ENCODE results near the gene ADGRG2. TPM values are rescaled to one million over a fixed set of nuclear protein-coding genes. Genes with fewer than 3 reads are reported as not detected.

ADGRG2 gene
- total RNA-seq, 2 experiments from 2014 or later: not detected

GRCh38 chrX:19129694-19130093 lies 7.4 kb upstream of the ADGRG2 start:
- ChIA-PET CTCF (ENCODE audit: unreplicated experiment) (no interaction called here), POLR2A (no interaction called here)
- no peak overlapping the region for H3K27ac ChIP-seq (ENCODE audit: low read depth, low read length, poor library complexity, severe bottlenecking)
- no peak for DNase-seq (ENCODE audit: low spot score)
- H3K79me2 ChIP-seq (ENCODE audit: insufficient read depth, low read depth, low read length): no peaks in the 10 kb centered on the region
- TF ChIP-seq EZH2phosphoT487 (IDR thresholded peaks at IDR 0.05; ENCODE audit: borderline replicate concordance, low read depth, low read length): no peak
- no peak for TF ChIP-seq CTCF (conservative IDR thresholded peaks at IDR 0.05; ENCODE audit: low read length)
- H3K36me3 ChIP-seq (ENCODE audit: insufficient read depth, low read length): no peaks in the 10 kb centered on the region
- no peaks in the 10 kb centered on the region for H3K9me2 ChIP-seq (ENCODE audit: insufficient read depth, low read length)
- no peak overlapping the region for H2AFZ ChIP-seq (ENCODE audit: low read length)
- H3K9me3 ChIP-seq (ENCODE audit: low read length): no peaks in the 10 kb centered on the region
- H3K4me2 ChIP-seq (ENCODE audit: low read length): no peak overlapping the region
- H4K20me1 ChIP-seq (ENCODE audit: insufficient read depth, low read length): no peaks in the 10 kb centered on the region
- intact Hi-C loops (cut with micrococcal nuclease; ENCODE audit: unreplicated experiment): no loop called here
- BruUV-seq (replicated peaks): no TSS peak
- no peak overlapping the region for H3K4me3 ChIP-seq (ENCODE audit: low read depth, low read length, poor library complexity, severe bottlenecking)
- H3K4me1 ChIP-seq (ENCODE audit: insufficient read depth, low read length, poor library complexity, severe bottlenecking): no peaks in the 10 kb centered on the region

- H3K9me3 ChIP-seq (ENCODE audit: low read length): no peaks in the 10 kb centered on the region
- BruUV-seq (replicated peaks): no TSS peak
- H2AFZ ChIP-seq (ENCODE audit: low read length): no peak overlapping the region
- no peak overlapping the region for H3K27ac ChIP-seq (ENCODE audit: low read depth, low read length, poor library complexity, severe bottlenecking)
- ChIA-PET CTCF (ENCODE audit: unreplicated experiment) (no interaction called here), POLR2A (no interaction called here)
- H3K9me2 ChIP-seq (ENCODE audit: insufficient read depth, low read length): no peaks in the 10 kb centered on the region
- H3K4me3 ChIP-seq (ENCODE audit: low read depth, low read length, poor library complexity, severe bottlenecking): no peak overlapping the region
- H3K79me2 ChIP-seq (ENCODE audit: insufficient read depth, low read depth, low read length): no peaks in the 10 kb centered on the region
- H3K36me3 ChIP-seq (ENCODE audit: insufficient read depth, low read length): no peaks in the 10 kb centered on the region
- intact Hi-C loops (cut with micrococcal nuclease; ENCODE audit: unreplicated experiment): no loop called here
- H3K4me1 ChIP-seq (ENCODE audit: insufficient read depth, low read length, poor library complexity, severe bottlenecking): no peaks in the 10 kb centered on the region
- no peak for TF ChIP-seq CTCF (conservative IDR thresholded peaks at IDR 0.05; ENCODE audit: low read length)
- TF ChIP-seq EZH2phosphoT487 (IDR thresholded peaks at IDR 0.05; ENCODE audit: borderline replicate concordance, low read depth, low read length): no peak
- DNase-seq (ENCODE audit: low spot score): no peak
- H4K20me1 ChIP-seq (ENCODE audit: insufficient read depth, low read length): no peaks in the 10 kb centered on the region
- H3K4me2 ChIP-seq (ENCODE audit: low read length): no peak overlapping the region
Observed at GRCh38 chrX:19127649-19128168, 5.4 kb upstream of the ADGRG2 start.

GRCh38 chrX:19122641-19123009 lies 357 bp upstream of the ADGRG2 start:
- no peak for TF ChIP-seq EZH2phosphoT487 (IDR thresholded peaks at IDR 0.05; ENCODE audit: borderline replicate concordance, low read depth, low read length)
- TF ChIP-seq CTCF (conservative IDR thresholded peaks at IDR 0.05; ENCODE audit: low read length): no peak
- DNase-seq (ENCODE audit: low spot score): no peak
- no peaks in the 10 kb centered on the region for H3K36me3 ChIP-seq (ENCODE audit: insufficient read depth, low read length)

More at GRCh38 chrX:19122641-19123009, 357 bp upstream of the ADGRG2 start:
- no peaks in the 10 kb centered on the region for H3K79me2 ChIP-seq (ENCODE audit: insufficient read depth, low read depth, low read length)
- no peaks in the 10 kb centered on the region for H3K9me2 ChIP-seq (ENCODE audit: insufficient read depth, low read length)
- no TSS peak for BruUV-seq (replicated peaks)
- intact Hi-C loops (cut with micrococcal nuclease; ENCODE audit: unreplicated experiment): no loop called here
- H3K4me2 ChIP-seq (ENCODE audit: low read length): no peak overlapping the region
- H3K4me1 ChIP-seq (ENCODE audit: insufficient read depth, low read length, poor library complexity, severe bottlenecking): no peaks in the 10 kb centered on the region
- no peaks in the 10 kb centered on the region for H4K20me1 ChIP-seq (ENCODE audit: insufficient read depth, low read length)
- H3K9me3 ChIP-seq (ENCODE audit: low read length): no peaks in the 10 kb centered on the region
- ChIA-PET CTCF (ENCODE audit: unreplicated experiment) (no interaction called here), POLR2A (interaction anchor here (0.6 kb wide), 1 partner anchor 194 kb away, joined by 3 read pairs; no protein-coding TSS in a partner anchor)
- no peak overlapping the region for H2AFZ ChIP-seq (ENCODE audit: low read length)
- no peak overlapping the region for H3K27ac ChIP-seq (ENCODE audit: low read depth, low read length, poor library complexity, severe bottlenecking)
- H3K4me3 ChIP-seq (ENCODE audit: low read depth, low read length, poor library complexity, severe bottlenecking): no peak overlapping the region

All from OCI-LY7 (cell line).